DND-41 (cell line): Measurements from ENCODE around the gene PPID.

Source experiments
- EZH2 ChIP-seq: IDR thresholded peaks from 3 replicates; pipeline ENCODE4 v1.6.1; 2012; ENCODE audit warnings: borderline replicate concordance, low read depth, mild to moderate bottlenecking, moderate library complexity, low read length, inconsistent platforms; ENCODE audit not compliant: severe bottlenecking
- TF ChIP-seq, protein P1 (sequence below): IDR thresholded peaks from 2 replicates; pipeline ENCODE4 v1.5.1; 2012; ENCODE audit warnings: borderline replicate concordance, low read length, moderate library complexity, mild to moderate bottlenecking; ENCODE audit not compliant: poor library complexity, severe bottlenecking; ENCODE audit errors: extremely low read depth

DNA sequence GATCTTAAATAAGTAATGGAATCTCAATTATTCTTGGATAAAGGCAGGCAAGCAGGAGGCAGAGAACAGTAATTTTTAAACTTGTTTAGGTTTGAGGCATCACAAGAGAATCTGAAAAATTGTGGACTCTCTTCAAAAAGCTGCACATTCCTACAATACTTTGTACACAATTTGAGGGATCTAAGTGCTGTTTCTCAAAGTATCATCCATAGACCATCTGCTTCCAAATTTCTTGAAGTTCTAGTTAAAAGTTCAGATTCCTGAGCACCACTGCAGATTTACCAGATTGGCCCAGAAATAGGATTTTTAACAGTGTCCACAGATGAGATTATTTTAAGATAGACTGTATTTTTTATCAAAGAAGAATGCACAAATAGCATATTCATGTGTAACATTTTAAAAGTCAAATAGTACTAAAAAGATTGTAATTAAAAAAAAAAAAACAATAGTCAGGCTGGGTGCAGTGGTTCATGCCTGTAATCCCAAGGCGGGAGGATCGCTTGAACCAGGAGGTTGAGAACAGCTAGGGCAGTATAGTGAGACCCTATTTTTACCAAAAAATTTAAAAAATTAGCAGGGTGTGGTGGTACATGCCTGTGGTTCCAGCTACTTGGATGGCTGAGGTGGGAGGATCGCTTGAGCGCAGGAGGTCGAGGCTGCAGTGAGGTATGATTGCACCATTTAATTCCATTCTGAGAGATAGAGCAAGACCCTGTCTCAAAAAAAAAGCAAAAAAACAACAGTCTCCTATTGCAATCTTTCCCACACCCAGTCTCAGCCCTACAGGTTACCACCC is 31.4 kb upstream of the PPID start:
- TF ChIP-seq, protein P1, sequence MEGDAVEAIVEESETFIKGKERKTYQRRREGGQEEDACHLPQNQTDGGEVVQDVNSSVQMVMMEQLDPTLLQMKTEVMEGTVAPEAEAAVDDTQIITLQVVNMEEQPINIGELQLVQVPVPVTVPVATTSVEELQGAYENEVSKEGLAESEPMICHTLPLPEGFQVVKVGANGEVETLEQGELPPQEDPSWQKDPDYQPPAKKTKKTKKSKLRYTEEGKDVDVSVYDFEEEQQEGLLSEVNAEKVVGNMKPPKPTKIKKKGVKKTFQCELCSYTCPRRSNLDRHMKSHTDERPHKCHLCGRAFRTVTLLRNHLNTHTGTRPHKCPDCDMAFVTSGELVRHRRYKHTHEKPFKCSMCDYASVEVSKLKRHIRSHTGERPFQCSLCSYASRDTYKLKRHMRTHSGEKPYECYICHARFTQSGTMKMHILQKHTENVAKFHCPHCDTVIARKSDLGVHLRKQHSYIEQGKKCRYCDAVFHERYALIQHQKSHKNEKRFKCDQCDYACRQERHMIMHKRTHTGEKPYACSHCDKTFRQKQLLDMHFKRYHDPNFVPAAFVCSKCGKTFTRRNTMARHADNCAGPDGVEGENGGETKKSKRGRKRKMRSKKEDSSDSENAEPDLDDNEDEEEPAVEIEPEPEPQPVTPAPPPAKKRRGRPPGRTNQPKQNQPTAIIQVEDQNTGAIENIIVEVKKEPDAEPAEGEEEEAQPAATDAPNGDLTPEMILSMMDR, result no peak
- TF ChIP-seq EZH2, result no peak
